ENCODE results near the gene GPR160. TPM values are rescaled to one million over a fixed set of nuclear protein-coding genes. Genes with fewer than 3 reads are reported as not detected.

GPR160 gene
- total RNA-seq, 1 donor from 2014 or later, result 0.21 TPM

GRCh38 chr3:170128977-170129431 is 91.2 kb downstream of the GPR160 start:
- Mint-ChIP-seq H3K4me3 (no peak overlapping the region), H3K9me3 (peaks cover 2% of the 10 kb centered on the region), H3K27ac (ENCODE audit: unreplicated experiment) (no peak overlapping the region), H3K4me1 (no peaks in the 10 kb centered on the region), H3K36me3 (ENCODE audit: low read depth) (peaks cover 22% of the 10 kb centered on the region), H3K27me3 (ENCODE audit: low read depth) (no peaks in the 10 kb centered on the region)
- no peak for DNase-seq (ENCODE audit: low read depth, low spot score)
- TF ChIP-seq CTCF (conservative IDR thresholded peaks at IDR 0.05), result no peak

- Mint-ChIP-seq H3K36me3 (ENCODE audit: low read depth) (peaks cover 33% of the 10 kb centered on the region), H3K27ac (ENCODE audit: unreplicated experiment) (no peak overlapping the region), H3K4me1 (no peaks in the 10 kb centered on the region), H3K27me3 (ENCODE audit: low read depth) (no peaks in the 10 kb centered on the region), H3K4me3 (no peak overlapping the region), H3K9me3 (peaks cover 6% of the 10 kb centered on the region)
- TF ChIP-seq CTCF (conservative IDR thresholded peaks at IDR 0.05), result no peak
- no peak for DNase-seq (ENCODE audit: low read depth, low spot score)
These were observed 92.7 kb downstream of the GPR160 start for GRCh38 chr3:170130532-170130931.

GRCh38 chr3:170132335-170132734 is 94.5 kb downstream of the GPR160 start:
- Mint-ChIP-seq H3K9me3 (peaks cover 6% of the 10 kb centered on the region), H3K4me1 (no peaks in the 10 kb centered on the region), H3K4me3 (no peak overlapping the region), H3K36me3 (ENCODE audit: low read depth) (peaks cover 40% of the 10 kb centered on the region), H3K27me3 (ENCODE audit: low read depth) (no peaks in the 10 kb centered on the region), H3K27ac (ENCODE audit: unreplicated experiment) (no peak overlapping the region)
- no peak for TF ChIP-seq CTCF (conservative IDR thresholded peaks at IDR 0.05)
- no peak for DNase-seq (ENCODE audit: low read depth, low spot score)

Other genes starting within 250 kb of the GPR160 start
- 0.12 and 0.16 TPM in 2 replicates for gene LRRIQ4, start 225.1 kb upstream of the GPR160 start, total RNA-seq
- gene LRRC34, start 225.1 kb upstream of the GPR160 start, total RNA-seq, result 8.6 and 10.1 TPM in 2 replicates
- gene LRRC31, start 168.1 kb upstream of the GPR160 start, total RNA-seq, result not detected in 2 replicates
- not detected in 2 replicates for gene SAMD7, start 126.4 kb upstream of the GPR160 start, total RNA-seq
- 67.9 and 68.8 TPM in 2 replicates for gene SEC62, start 71.2 kb upstream of the GPR160 start, total RNA-seq
- 35.2 and 37.1 TPM in 2 replicates for gene PHC3, start 143.7 kb downstream of the GPR160 start, total RNA-seq
- gene PRKCI, start 184.4 kb downstream of the GPR160 start, total RNA-seq, result 33.4 and 40.9 TPM in 2 replicates